WTC11 (cell line): Measurements from ENCODE around the gene MIDN. TPM values are rescaled to one million over a fixed set of nuclear protein-coding genes. Genes with fewer than 3 reads are reported as not detected.

Experiments used
- ATAC-seq: fragments of 200-7000 bp; cut with Tn5 transposase; 2 replicates; pipeline ENCODE4 v1.10.0; 2021; ENCODE audit warnings: mild to moderate bottlenecking, moderate library complexity
- CTCF ChIA-PET: fragments of 300-600 bp; sonication (Branson Sonifier 250); formaldehyde crosslinking; loops from one replicate; lab custom pipeline; 2021; ENCODE audit warnings: antibody characterized with exemption; lab: Charles Lee
- POLR2A ChIA-PET: fragments of 350-600 bp; sonication (Branson Sonifier 250); formaldehyde crosslinking; loops from one replicate; lab custom pipeline; 2021; ENCODE audit warnings: antibody characterized with exemption; lab: Charles Lee
- DNase-seq: peaks from one replicate; pipeline ENCODE4 v3.0.0; 2021; ENCODE audit warnings: low spot score
- H3K27ac Mint-ChIP-seq: 2 replicates; pipeline ENCODE4 v1.8.0; 2021; ENCODE audit warnings: mixed read lengths
- H3K27me3 Mint-ChIP-seq: 2 replicates; pipeline ENCODE4 v1.8.0; 2021; ENCODE audit warnings: low read depth, mild to moderate bottlenecking, moderate library complexity, mixed read lengths
- H3K36me3 Mint-ChIP-seq: 2 replicates; pipeline ENCODE4 v1.8.0; 2021; ENCODE audit warnings: mixed read lengths
- H3K4me1 Mint-ChIP-seq: 2 replicates; pipeline ENCODE4 v1.8.0; 2022; ENCODE audit warnings: mixed read lengths
- H3K4me3 Mint-ChIP-seq: 2 replicates; pipeline ENCODE4 v1.8.0; 2021; ENCODE audit warnings: mild to moderate bottlenecking, moderate library complexity, mixed read lengths
- H3K9me3 Mint-ChIP-seq: 2 replicates; pipeline ENCODE4 v1.8.0; 2021; ENCODE audit warnings: mixed read lengths
- AR ChIP-seq: fragments of 250-450 bp; sonication (Bioruptor Pico); IDR thresholded peaks from 2 replicates; pipeline ENCODE4 v1.9.0; 2021; ENCODE audit warnings: mild to moderate bottlenecking
- ATF1 ChIP-seq: sonication (generic); formaldehyde crosslinking; IDR thresholded peaks from 2 replicates; pipeline ENCODE4 v1.8.1; 2023; ENCODE audit warnings: mild to moderate bottlenecking, moderate library complexity, missing genetic modification reagents
- ATF3 ChIP-seq: sonication (generic); formaldehyde crosslinking; conservative IDR thresholded peaks from 2 replicates; pipeline ENCODE4 v1.8.1; 2022; ENCODE audit warnings: mild to moderate bottlenecking, missing genetic modification reagents
- E2F5 ChIP-seq: sonication (generic); formaldehyde crosslinking; IDR thresholded peaks from 2 replicates; pipeline ENCODE4 v1.8.1; 2022; ENCODE audit warnings: mild to moderate bottlenecking, moderate library complexity, missing genetic modification reagents
- ETV6 ChIP-seq: sonication (generic); formaldehyde crosslinking; IDR thresholded peaks from 2 replicates; pipeline ENCODE4 v1.8.1; 2022; ENCODE audit warnings: mild to moderate bottlenecking, missing genetic modification reagents
- FOXK1 ChIP-seq: sonication (generic); formaldehyde crosslinking; IDR thresholded peaks from 2 replicates; pipeline ENCODE4 v1.8.0; 2022; ENCODE audit warnings: mild to moderate bottlenecking, moderate library complexity, missing genetic modification reagents
- GRHL2 ChIP-seq: fragments of 250-450 bp; sonication (Bioruptor Pico); IDR thresholded peaks from 2 replicates; pipeline ENCODE4 v1.8.0; 2022; ENCODE audit warnings: mild to moderate bottlenecking, moderate library complexity; ENCODE audit not compliant: insufficient replicate concordance, severe bottlenecking
- GTF2I ChIP-seq: fragments of 250-450 bp; sonication (Bioruptor Pico); conservative IDR thresholded peaks from 2 replicates; pipeline ENCODE4 v1.4.0; 2021; ENCODE audit warnings: mild to moderate bottlenecking
- KAT7 ChIP-seq: sonication (generic); formaldehyde crosslinking; IDR thresholded peaks from 2 replicates; pipeline ENCODE4 v1.8.1; 2023; ENCODE audit warnings: missing genetic modification reagents, mild to moderate bottlenecking, borderline replicate concordance
- RELA ChIP-seq: sonication (generic); formaldehyde crosslinking; IDR thresholded peaks from 2 replicates; pipeline ENCODE4 v1.8.1; 2022; ENCODE audit warnings: missing genetic modification reagents, mild to moderate bottlenecking, borderline replicate concordance
- TEAD4 ChIP-seq: sonication (generic); formaldehyde crosslinking; IDR thresholded peaks from 2 replicates; pipeline ENCODE4 v1.8.0; 2022; ENCODE audit warnings: mild to moderate bottlenecking, missing genetic modification reagents
- ZNF232 ChIP-seq: sonication (generic); formaldehyde crosslinking; IDR thresholded peaks from 2 replicates; pipeline ENCODE4 v1.8.0; 2022; ENCODE audit warnings: mild to moderate bottlenecking, missing genetic modification reagents
- ZNF423 ChIP-seq: fragments of 250-450 bp; sonication (Bioruptor Pico); IDR thresholded peaks from 2 replicates; pipeline ENCODE4 v2.1.2; 2022; ENCODE audit warnings: mild to moderate bottlenecking, moderate library complexity
- total RNA-seq: library from RNA; stranded (reverse); gene quantifications from 3 replicates; pipeline ENCODE4 v1.2.3, GENCODE V29; 2021
- TF ChIP-seq, protein P1 (sequence below): sonication (generic); formaldehyde crosslinking; IDR thresholded peaks from 2 replicates; pipeline ENCODE4 v1.8.0; 2022; ENCODE audit warnings: mild to moderate bottlenecking, missing genetic modification reagents
- TF ChIP-seq, protein P2 (sequence below): sonication (generic); formaldehyde crosslinking; IDR thresholded peaks from 2 replicates; pipeline ENCODE4 v1.8.0; 2022; ENCODE audit warnings: mild to moderate bottlenecking, missing genetic modification reagents
- TF ChIP-seq, protein P3 (sequence below): sonication (generic); formaldehyde crosslinking; IDR thresholded peaks from 2 replicates; pipeline ENCODE4 v1.8.0; 2022; ENCODE audit warnings: missing genetic modification reagents
- TF ChIP-seq, protein P4 (sequence below): fragments of 250-450 bp; sonication (Bioruptor Pico); IDR thresholded peaks from 2 replicates; pipeline ENCODE4 v1.9.0; 2021; ENCODE audit warnings: mild to moderate bottlenecking, borderline replicate concordance
- TF ChIP-seq, protein P5 (sequence below): sonication (generic); formaldehyde crosslinking; IDR thresholded peaks from 2 replicates; pipeline ENCODE4 v1.8.1; 2023; ENCODE audit warnings: mild to moderate bottlenecking, missing genetic modification reagents, moderate library complexity

The MIDN gene
- total RNA-seq, 1 experiment from 2014 or later = 189 TPM

DNA sequence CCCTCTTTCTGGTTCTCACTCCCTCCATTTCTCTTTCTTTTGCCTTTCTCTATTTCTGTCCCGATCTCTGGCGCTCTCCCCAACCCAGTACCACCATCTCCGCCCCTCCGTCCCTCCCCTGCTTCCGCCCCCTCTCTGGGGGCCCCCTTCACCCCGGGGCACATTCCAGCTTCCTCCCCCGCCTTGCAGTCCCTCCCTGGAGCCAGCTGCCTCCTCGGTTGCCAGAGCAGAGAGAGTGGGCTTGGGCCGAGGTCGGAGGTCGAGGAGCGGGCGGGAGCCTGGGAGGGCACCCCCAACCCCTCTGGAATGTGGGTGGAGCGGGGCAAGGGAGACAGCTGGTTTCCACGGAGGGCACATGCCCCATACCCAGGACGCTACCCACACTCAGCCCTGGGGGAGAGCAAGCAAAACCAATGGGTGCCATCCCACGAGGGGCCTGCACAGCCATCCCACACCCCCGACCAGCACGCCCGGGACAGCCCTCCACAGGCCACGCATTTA is 14.3 kb downstream of the MIDN start:
- TF ChIP-seq AR (no peak), ZNF423 (CRISPR knock-in tag) (0 out of 2 replicates have a peak, but pooled peaks have one; percentile 27), ZNF232 (CRISPR knock-in tag) (no peak), ETV6 (CRISPR knock-in tag) (no peak)
- TF ChIP-seq, protein P1, sequence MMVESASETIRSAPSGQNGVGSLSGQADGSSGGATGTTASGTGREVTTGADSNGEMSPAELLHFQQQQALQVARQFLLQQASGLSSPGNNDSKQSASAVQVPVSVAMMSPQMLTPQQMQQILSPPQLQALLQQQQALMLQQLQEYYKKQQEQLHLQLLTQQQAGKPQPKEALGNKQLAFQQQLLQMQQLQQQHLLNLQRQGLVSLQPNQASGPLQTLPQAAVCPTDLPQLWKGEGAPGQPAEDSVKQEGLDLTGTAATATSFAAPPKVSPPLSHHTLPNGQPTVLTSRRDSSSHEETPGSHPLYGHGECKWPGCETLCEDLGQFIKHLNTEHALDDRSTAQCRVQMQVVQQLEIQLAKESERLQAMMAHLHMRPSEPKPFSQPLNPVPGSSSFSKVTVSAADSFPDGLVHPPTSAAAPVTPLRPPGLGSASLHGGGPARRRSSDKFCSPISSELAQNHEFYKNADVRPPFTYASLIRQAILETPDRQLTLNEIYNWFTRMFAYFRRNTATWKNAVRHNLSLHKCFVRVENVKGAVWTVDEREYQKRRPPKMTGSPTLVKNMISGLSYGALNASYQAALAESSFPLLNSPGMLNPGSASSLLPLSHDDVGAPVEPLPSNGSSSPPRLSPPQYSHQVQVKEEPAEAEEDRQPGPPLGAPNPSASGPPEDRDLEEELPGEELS (CRISPR knock-in tag) = 0 out of 2 replicates have a peak, but pooled peaks have one; percentile 23
- Mint-ChIP-seq H3K27me3 (peaks cover 5% of the 10 kb centered on the region), H3K36me3 (peaks cover 5% of the 10 kb centered on the region), H3K4me3 (peak overlapping the region; percentile 51), H3K9me3 (no peaks in the 10 kb centered on the region), H3K4me1 (peaks cover 58% of the 10 kb centered on the region), H3K27ac (no peak overlapping the region)
- DNase-seq = no peak
- ATAC-seq = no peak
- ChIA-PET CTCF (interaction anchor here (15.6 kb wide), 1 partner anchor 20 kb away, joined by 648 read pairs; the partner anchor contains the start of gene ATP5F1D), POLR2A (interaction anchor here (1.5 kb wide), 1 partner anchor 19 kb away, joined by 4 read pairs; no protein-coding TSS in a partner anchor)

GRCh38 chr19:1263188-1263587 is 14.8 kb downstream of the MIDN start:
- H3K36me3 Mint-ChIP-seq = peaks cover 3% of the 10 kb centered on the region; the same call in 1 of the 2 replicates
- H3K27ac Mint-ChIP-seq = peak overlapping the region; percentile 44; the same call in 1 of the 2 replicates
- H3K9me3 Mint-ChIP-seq = no peaks in the 10 kb centered on the region
- ATAC-seq (no peak), DNase-seq (no peak)
- H3K4me1 Mint-ChIP-seq = peaks cover 57% of the 10 kb centered on the region
- peak overlapping the region; percentile 39 for H3K4me3 Mint-ChIP-seq
- peaks cover 5% of the 10 kb centered on the region for H3K27me3 Mint-ChIP-seq
- ChIA-PET CTCF (interaction anchor here (0.6 to 15.6 kb wide), 2 partner anchors 17 to 20 kb away, joined by 3 to 648 read pairs; partner anchors contain the start of gene ATP5F1D), POLR2A (interaction anchor here (1.5 kb wide), 1 partner anchor 19 kb away, joined by 4 read pairs; no protein-coding TSS in a partner anchor)
- TF ChIP-seq, protein P2, sequence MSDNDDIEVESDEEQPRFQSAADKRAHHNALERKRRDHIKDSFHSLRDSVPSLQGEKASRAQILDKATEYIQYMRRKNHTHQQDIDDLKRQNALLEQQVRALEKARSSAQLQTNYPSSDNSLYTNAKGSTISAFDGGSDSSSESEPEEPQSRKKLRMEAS = no peak
- TF ChIP-seq TEAD4 (CRISPR knock-in tag) = no peak
- TF ChIP-seq, protein P3, sequence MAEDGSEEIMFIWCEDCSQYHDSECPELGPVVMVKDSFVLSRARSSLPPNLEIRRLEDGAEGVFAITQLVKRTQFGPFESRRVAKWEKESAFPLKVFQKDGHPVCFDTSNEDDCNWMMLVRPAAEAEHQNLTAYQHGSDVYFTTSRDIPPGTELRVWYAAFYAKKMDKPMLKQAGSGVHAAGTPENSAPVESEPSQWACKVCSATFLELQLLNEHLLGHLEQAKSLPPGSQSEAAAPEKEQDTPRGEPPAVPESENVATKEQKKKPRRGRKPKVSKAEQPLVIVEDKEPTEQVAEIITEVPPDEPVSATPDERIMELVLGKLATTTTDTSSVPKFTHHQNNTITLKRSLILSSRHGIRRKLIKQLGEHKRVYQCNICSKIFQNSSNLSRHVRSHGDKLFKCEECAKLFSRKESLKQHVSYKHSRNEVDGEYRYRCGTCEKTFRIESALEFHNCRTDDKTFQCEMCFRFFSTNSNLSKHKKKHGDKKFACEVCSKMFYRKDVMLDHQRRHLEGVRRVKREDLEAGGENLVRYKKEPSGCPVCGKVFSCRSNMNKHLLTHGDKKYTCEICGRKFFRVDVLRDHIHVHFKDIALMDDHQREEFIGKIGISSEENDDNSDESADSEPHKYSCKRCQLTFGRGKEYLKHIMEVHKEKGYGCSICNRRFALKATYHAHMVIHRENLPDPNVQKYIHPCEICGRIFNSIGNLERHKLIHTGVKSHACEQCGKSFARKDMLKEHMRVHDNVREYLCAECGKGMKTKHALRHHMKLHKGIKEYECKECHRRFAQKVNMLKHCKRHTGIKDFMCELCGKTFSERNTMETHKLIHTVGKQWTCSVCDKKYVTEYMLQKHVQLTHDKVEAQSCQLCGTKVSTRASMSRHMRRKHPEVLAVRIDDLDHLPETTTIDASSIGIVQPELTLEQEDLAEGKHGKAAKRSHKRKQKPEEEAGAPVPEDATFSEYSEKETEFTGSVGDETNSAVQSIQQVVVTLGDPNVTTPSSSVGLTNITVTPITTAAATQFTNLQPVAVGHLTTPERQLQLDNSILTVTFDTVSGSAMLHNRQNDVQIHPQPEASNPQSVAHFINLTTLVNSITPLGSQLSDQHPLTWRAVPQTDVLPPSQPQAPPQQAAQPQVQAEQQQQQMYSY (CRISPR knock-in tag) = no peak
- TF ChIP-seq FOXK1 (CRISPR knock-in tag) = no peak
- TF ChIP-seq, protein P4, sequence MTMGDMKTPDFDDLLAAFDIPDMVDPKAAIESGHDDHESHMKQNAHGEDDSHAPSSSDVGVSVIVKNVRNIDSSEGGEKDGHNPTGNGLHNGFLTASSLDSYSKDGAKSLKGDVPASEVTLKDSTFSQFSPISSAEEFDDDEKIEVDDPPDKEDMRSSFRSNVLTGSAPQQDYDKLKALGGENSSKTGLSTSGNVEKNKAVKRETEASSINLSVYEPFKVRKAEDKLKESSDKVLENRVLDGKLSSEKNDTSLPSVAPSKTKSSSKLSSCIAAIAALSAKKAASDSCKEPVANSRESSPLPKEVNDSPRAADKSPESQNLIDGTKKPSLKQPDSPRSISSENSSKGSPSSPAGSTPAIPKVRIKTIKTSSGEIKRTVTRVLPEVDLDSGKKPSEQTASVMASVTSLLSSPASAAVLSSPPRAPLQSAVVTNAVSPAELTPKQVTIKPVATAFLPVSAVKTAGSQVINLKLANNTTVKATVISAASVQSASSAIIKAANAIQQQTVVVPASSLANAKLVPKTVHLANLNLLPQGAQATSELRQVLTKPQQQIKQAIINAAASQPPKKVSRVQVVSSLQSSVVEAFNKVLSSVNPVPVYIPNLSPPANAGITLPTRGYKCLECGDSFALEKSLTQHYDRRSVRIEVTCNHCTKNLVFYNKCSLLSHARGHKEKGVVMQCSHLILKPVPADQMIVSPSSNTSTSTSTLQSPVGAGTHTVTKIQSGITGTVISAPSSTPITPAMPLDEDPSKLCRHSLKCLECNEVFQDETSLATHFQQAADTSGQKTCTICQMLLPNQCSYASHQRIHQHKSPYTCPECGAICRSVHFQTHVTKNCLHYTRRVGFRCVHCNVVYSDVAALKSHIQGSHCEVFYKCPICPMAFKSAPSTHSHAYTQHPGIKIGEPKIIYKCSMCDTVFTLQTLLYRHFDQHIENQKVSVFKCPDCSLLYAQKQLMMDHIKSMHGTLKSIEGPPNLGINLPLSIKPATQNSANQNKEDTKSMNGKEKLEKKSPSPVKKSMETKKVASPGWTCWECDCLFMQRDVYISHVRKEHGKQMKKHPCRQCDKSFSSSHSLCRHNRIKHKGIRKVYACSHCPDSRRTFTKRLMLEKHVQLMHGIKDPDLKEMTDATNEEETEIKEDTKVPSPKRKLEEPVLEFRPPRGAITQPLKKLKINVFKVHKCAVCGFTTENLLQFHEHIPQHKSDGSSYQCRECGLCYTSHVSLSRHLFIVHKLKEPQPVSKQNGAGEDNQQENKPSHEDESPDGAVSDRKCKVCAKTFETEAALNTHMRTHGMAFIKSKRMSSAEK (CRISPR knock-in tag) = no peak
- no peak for TF ChIP-seq ATF3 (CRISPR knock-in tag)
- TF ChIP-seq GTF2I = no peak
- no peak for TF ChIP-seq KAT7
- TF ChIP-seq GRHL2 (CRISPR knock-in tag) = no peak
- no peak for TF ChIP-seq RELA (CRISPR knock-in tag)
- TF ChIP-seq, protein P5, sequence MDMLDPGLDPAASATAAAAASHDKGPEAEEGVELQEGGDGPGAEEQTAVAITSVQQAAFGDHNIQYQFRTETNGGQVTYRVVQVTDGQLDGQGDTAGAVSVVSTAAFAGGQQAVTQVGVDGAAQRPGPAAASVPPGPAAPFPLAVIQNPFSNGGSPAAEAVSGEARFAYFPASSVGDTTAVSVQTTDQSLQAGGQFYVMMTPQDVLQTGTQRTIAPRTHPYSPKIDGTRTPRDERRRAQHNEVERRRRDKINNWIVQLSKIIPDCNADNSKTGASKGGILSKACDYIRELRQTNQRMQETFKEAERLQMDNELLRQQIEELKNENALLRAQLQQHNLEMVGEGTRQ (CRISPR knock-in tag) = no peak
- TF ChIP-seq E2F5 (CRISPR knock-in tag) = no peak
- no peak for TF ChIP-seq ZNF232 (CRISPR knock-in tag)
- TF ChIP-seq ETV6 (CRISPR knock-in tag) = no peak
- no peak for TF ChIP-seq ATF1 (CRISPR knock-in tag)
